ENCODE results near the gene TRAPPC11.

The TRAPPC11 gene

DNA sequence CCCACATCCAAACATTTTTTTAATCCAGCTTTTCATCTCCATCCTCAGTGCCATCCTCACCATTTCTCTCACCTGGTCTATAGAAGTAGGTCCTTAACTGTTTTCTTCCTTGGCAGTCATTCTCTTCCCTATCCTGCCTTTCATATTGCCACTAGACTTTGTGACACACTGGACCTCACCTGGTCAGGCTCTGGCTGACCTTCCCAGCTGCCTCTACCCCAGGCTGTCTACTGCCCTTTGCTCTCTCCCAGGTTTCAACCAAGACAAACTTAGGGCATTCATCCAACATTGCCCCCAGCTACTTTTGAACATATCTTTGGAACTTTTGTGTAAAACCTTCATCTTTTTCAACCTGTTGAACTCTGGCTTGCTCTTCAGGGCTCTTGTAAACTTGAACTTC lies 39.8 kb downstream of the TRAPPC11 start:
- Histone ChIP-seq H2AFZ (ENCODE audit: low read depth, low read length, severe bottlenecking) (no peak overlapping the region), H3K27me3 (ENCODE audit: low read length) (no peaks in the 10 kb centered on the region), H3K27ac (ENCODE audit: low read depth, low read length) (no peak overlapping the region), H3K9me3 (ENCODE audit: insufficient read depth, low read length) (no peaks in the 10 kb centered on the region), H4K20me1 (ENCODE audit: low read depth, low read length) (no peaks in the 10 kb centered on the region), H3K79me2 (ENCODE audit: insufficient read depth, low read length) (no peaks in the 10 kb centered on the region), H3K4me3 (ENCODE audit: insufficient read depth, low read length, poor library complexity, severe bottlenecking) (no peak overlapping the region), H3K4me2 (ENCODE audit: low read depth, low read length, poor library complexity, severe bottlenecking) (no peak overlapping the region), H3K9ac (ENCODE audit: low read length) (no peak overlapping the region), H3F3A (ENCODE audit: insufficient read depth) (no peaks in the 10 kb centered on the region), H3K9me2 (replicated peaks; ENCODE audit: insufficient read depth, low read length) (no peaks in the 10 kb centered on the region), H3K36me3 (ENCODE audit: low read length) (peaks cover 34% of the 10 kb centered on the region)
- TF ChIP-seq EZH2phosphoT487 (conservative IDR thresholded peaks at IDR 0.05; ENCODE audit: low read length) (no peak), CTCF (IDR thresholded peaks at IDR 0.05; ENCODE audit: insufficient read depth, low read length, poor library complexity, severe bottlenecking) (no peak)

DNA sequence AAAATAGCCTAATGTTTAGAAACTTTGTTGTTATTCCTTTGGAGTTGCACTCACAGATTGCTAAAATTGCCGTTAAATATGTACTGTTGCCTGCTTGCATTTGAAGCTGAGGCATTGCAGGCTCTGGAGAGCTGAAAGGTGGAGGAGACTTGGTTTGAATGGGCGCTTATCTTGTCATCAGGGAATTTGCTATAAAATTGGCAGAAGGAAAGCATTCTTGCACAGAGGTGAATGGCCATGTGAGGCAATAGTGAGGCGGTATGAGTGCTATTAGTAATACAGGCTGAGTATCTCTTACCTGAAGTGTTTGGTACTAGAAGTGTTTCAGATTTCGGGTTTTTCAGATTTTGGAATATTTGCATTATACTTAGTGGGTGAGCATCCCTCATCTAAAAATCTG lies 41.3 kb downstream of the TRAPPC11 start:
- Histone ChIP-seq H3K36me3 (ENCODE audit: low read length) (peaks cover 27% of the 10 kb centered on the region), H3K4me2 (ENCODE audit: low read depth, low read length, poor library complexity, severe bottlenecking) (no peak overlapping the region), H4K20me1 (ENCODE audit: low read depth, low read length) (no peaks in the 10 kb centered on the region), H2AFZ (ENCODE audit: low read depth, low read length, severe bottlenecking) (no peak overlapping the region), H3K4me3 (ENCODE audit: insufficient read depth, low read length, poor library complexity, severe bottlenecking) (no peak overlapping the region), H3F3A (ENCODE audit: insufficient read depth) (no peaks in the 10 kb centered on the region), H3K9me3 (ENCODE audit: insufficient read depth, low read length) (no peaks in the 10 kb centered on the region), H3K9ac (ENCODE audit: low read length) (no peak overlapping the region), H3K27me3 (ENCODE audit: low read length) (no peaks in the 10 kb centered on the region), H3K27ac (ENCODE audit: low read depth, low read length) (no peak overlapping the region), H3K9me2 (replicated peaks; ENCODE audit: insufficient read depth, low read length) (no peaks in the 10 kb centered on the region), H3K79me2 (ENCODE audit: insufficient read depth, low read length) (no peaks in the 10 kb centered on the region)
- TF ChIP-seq EZH2phosphoT487 (conservative IDR thresholded peaks at IDR 0.05; ENCODE audit: low read length) (no peak), CTCF (IDR thresholded peaks at IDR 0.05; ENCODE audit: insufficient read depth, low read length, poor library complexity, severe bottlenecking) (no peak)

- Histone ChIP-seq H3K36me3 (ENCODE audit: low read length) (peaks cover 24% of the 10 kb centered on the region), H2AFZ (ENCODE audit: low read depth, low read length, severe bottlenecking) (no peak overlapping the region), H3K27me3 (ENCODE audit: low read length) (no peaks in the 10 kb centered on the region), H3K4me3 (ENCODE audit: insufficient read depth, low read length, poor library complexity, severe bottlenecking) (no peak overlapping the region), H4K20me1 (ENCODE audit: low read depth, low read length) (no peaks in the 10 kb centered on the region), H3K9me2 (replicated peaks; ENCODE audit: insufficient read depth, low read length) (no peaks in the 10 kb centered on the region), H3F3A (ENCODE audit: insufficient read depth) (no peaks in the 10 kb centered on the region), H3K9me3 (ENCODE audit: insufficient read depth, low read length) (no peaks in the 10 kb centered on the region), H3K9ac (ENCODE audit: low read length) (no peak overlapping the region), H3K79me2 (ENCODE audit: insufficient read depth, low read length) (no peaks in the 10 kb centered on the region), H3K27ac (ENCODE audit: low read depth, low read length) (no peak overlapping the region), H3K4me2 (ENCODE audit: low read depth, low read length, poor library complexity, severe bottlenecking) (no peak overlapping the region)
- no peak for TF ChIP-seq EZH2phosphoT487 (conservative IDR thresholded peaks at IDR 0.05; ENCODE audit: low read length)
Measured at GRCh38 chr4:183702492-183702891, 43.4 kb downstream of the TRAPPC11 start.

DNA sequence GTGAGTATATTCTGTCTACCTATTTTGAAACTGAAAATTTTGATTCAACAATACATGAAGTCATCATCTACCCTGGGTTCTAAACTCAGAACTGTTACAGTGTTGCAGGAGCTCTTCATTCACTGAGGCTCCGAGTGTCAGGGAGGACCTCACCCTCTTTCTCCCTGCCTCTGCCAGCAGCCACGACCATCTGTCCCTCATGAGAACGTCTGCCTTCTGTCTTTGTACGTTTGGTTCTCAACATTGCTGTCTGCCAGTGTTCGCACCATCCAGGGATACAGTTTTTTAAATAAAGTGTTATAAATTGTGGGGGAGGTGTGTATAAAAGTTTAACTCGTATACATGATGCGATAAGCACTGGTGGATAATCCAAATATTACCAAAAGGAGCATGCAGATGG lies 55.5 kb downstream of the TRAPPC11 start:
- no peak overlapping the region for H2AFZ ChIP-seq (ENCODE audit: low read depth, low read length, severe bottlenecking)
- no peak overlapping the region for H3K4me2 ChIP-seq (ENCODE audit: low read depth, low read length, poor library complexity, severe bottlenecking)
- no peaks in the 10 kb centered on the region for H3K9me2 ChIP-seq (replicated peaks; ENCODE audit: insufficient read depth, low read length)
- no peak overlapping the region for H3K4me3 ChIP-seq (ENCODE audit: insufficient read depth, low read length, poor library complexity, severe bottlenecking)
- no peaks in the 10 kb centered on the region for H3K79me2 ChIP-seq (ENCODE audit: insufficient read depth, low read length)
- H3F3A ChIP-seq (ENCODE audit: insufficient read depth): no peaks in the 10 kb centered on the region
- peaks cover 4% of the 10 kb centered on the region; the same call in 1 of the 2 replicates for H3K36me3 ChIP-seq (ENCODE audit: low read length)
- no peak overlapping the region for H3K27ac ChIP-seq (ENCODE audit: low read depth, low read length)
- H3K9ac ChIP-seq (ENCODE audit: low read length): no peak overlapping the region
- no peaks in the 10 kb centered on the region for H3K9me3 ChIP-seq (ENCODE audit: insufficient read depth, low read length)
- no peaks in the 10 kb centered on the region for H3K27me3 ChIP-seq (ENCODE audit: low read length)
- TF ChIP-seq EZH2phosphoT487 (conservative IDR thresholded peaks at IDR 0.05; ENCODE audit: low read length) (no peak), CTCF (IDR thresholded peaks at IDR 0.05; ENCODE audit: insufficient read depth, low read length, poor library complexity, severe bottlenecking) (no peak)
- H4K20me1 ChIP-seq (ENCODE audit: low read depth, low read length): no peaks in the 10 kb centered on the region

All from SU-DHL-6 (cell line).